ENCODE data around the gene VSX2. TPM values are rescaled to one million over a fixed set of nuclear protein-coding genes. Genes with fewer than 3 reads are reported as not detected.

VSX2 gene
- total and polyA plus RNA-seq, 2 donors (not counting 1 experiment from before 2014, with no cell fraction given) = not detected

DNA sequence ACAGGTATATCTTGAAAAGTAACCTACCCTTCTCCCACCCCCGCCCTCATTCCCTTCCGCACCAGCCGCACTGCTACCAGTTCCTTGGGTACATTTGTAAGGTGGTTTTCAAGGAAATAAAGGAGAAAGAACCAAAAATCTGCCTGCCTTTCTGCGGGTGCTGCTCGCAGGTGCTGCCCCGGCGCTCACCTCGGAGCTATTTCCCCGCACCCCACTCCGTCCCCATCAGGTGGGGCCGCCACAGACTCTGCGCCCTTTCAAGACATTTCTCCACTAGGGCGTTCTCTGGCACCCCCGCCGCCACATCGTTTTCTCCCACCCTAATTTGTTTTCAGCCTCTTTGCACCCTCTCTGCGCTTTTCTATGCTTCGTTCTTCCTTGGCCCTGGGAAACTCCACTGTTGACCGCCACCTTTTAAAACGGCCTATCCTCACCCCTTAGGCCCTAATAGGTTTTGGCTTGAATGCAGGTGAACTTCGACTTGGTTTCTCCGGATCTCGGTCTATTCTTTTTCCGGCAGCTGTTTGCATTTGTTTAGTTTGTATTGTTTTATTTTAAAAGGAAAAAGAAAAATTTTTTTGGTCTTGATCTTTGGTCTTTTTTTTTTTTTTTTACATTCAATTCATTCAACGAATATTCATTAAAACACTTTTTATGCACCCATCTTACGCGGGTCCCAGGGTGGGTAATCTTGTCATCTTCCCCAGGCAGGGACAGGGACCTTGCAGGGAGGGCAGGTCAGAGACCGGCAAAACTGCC lies 3.0 kb downstream of the VSX2 start:
- Histone ChIP-seq H3K4me2 (replicated peaks; ENCODE audit: low read depth, low read length, poor library complexity, severe bottlenecking) (peak overlapping the region; percentile 83), H3K36me3 (replicated peaks in 1 of 2; ENCODE audit: control extremely low read depth in 1 of 2, control insufficient read depth in 1 of 2, extremely low read depth in 1 of 2, insufficient read depth in 2 of 2, low read length in 1 of 2) (no peaks in the 10 kb centered on the region), H3K27ac (ENCODE audit: low read length in 2 of 2) (no peak overlapping the region), H3K79me2 (ENCODE audit: control insufficient read depth, insufficient read depth, low read length) (no peaks in the 10 kb centered on the region), H3K4me3 (ENCODE audit: control extremely low read depth in 1 of 5, extremely low read depth in 1 of 5, insufficient read depth in 1 of 5, low read depth in 2 of 5, low read length in 4 of 5) (peak overlapping the region in 1 of 5 experiments; percentile 60), H4K20me1 (ENCODE audit: control insufficient read depth, insufficient read depth, low read length, poor library complexity, severe bottlenecking) (no peaks in the 10 kb centered on the region), H3K27me3 (replicated peaks in 1 of 4; ENCODE audit: control extremely low read depth in 1 of 4, control insufficient read depth in 3 of 4, insufficient read depth in 4 of 4, low read length in 3 of 4) (peaks cover 2 to 97% (median 64%) of the 10 kb centered on the region in 4 experiments), H3K4me1 (ENCODE audit: control insufficient read depth in 2 of 2, insufficient read depth in 2 of 2, low read length in 2 of 2) (peaks cover 27 to 32% of the 10 kb centered on the region in 2 donors), H3K9ac (ENCODE audit: low read length) (no peak overlapping the region), H2AFZ (ENCODE audit: insufficient read depth, low read depth, low read length, poor library complexity, severe bottlenecking) (no peak overlapping the region), H3K9me3 (ENCODE audit: control extremely low read depth in 1 of 3, control insufficient read depth in 2 of 3, insufficient read depth in 1 of 3, low read length in 2 of 3) (peaks cover 0 to 21% (median 0%) of the 10 kb centered on the region in 3 donors)
- CTCF ChIA-PET = interaction anchor here (1.2 kb wide), 2 partner anchors 9 to 11 kb away, joined by 4 to 5 read pairs; no protein-coding TSS in a partner anchor
- H3K4me3 Mint-ChIP-seq = peak overlapping the region; percentile 73
- intact Hi-C loops (cut with micrococcal nuclease) = no loop called here
- H3K27me3 Mint-ChIP-seq = peaks cover 73% of the 10 kb centered on the region
- POLR2A ChIA-PET = no interaction called here
- H3K27ac Mint-ChIP-seq = no peak overlapping the region
- peaks cover 25% of the 10 kb centered on the region for H3K4me1 Mint-ChIP-seq
- H3K9me3 Mint-ChIP-seq (ENCODE audit: insufficient read depth) = no peaks in the 10 kb centered on the region
- TF ChIP-seq EZH2 (IDR thresholded peaks at IDR 0.05; ENCODE audit: borderline replicate concordance, insufficient read depth, low read depth, low read length, poor library complexity, severe bottlenecking) (peak; percentile 47), CTCF (IDR thresholded peaks at IDR 0.05) (no peak)
- ATAC-seq (ENCODE audit: low read depth) = no peak
- DNase-seq = peak; percentile 52
- WGBS (ENCODE audit: insufficient coverage) = 13% methylated on average over 14 of the region's 28 CpGs

DNA sequence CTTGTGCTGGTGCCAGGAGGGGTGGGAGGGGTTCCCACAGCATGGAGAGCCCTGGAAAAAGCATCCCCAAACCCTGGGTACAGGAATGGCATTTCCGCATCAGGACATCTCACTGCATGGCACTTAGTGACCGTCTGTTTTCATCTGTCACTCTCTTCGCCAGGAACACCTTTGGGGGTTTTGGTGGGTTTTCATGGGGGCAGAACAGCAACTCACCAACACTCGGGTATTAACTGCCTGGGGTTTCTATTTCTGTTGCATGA lies 3.5 kb downstream of the VSX2 start:
- no peak overlapping the region for H2AFZ ChIP-seq (ENCODE audit: insufficient read depth, low read depth, low read length, poor library complexity, severe bottlenecking)
- H3K4me1 ChIP-seq (ENCODE audit: control insufficient read depth in 2 of 2, insufficient read depth in 2 of 2, low read length in 2 of 2) = peaks cover 27 to 32% of the 10 kb centered on the region in 2 donors
- no peak for DNase-seq
- H3K9me3 ChIP-seq (ENCODE audit: control extremely low read depth in 1 of 3, control insufficient read depth in 2 of 3, insufficient read depth in 1 of 3, low read length in 2 of 3) = peaks cover 0 to 21% (median 0%) of the 10 kb centered on the region in 3 donors
- intact Hi-C loops (cut with micrococcal nuclease) = no loop called here
- no peak overlapping the region for H3K4me3 ChIP-seq (ENCODE audit: control extremely low read depth in 1 of 5, extremely low read depth in 1 of 5, insufficient read depth in 1 of 5, low read depth in 2 of 5, low read length in 4 of 5)
- H3K9ac ChIP-seq (ENCODE audit: low read length) = no peak overlapping the region
- Mint-ChIP-seq H3K27me3 (peaks cover 72% of the 10 kb centered on the region), H3K4me1 (peaks cover 25% of the 10 kb centered on the region), H3K27ac (no peak overlapping the region), H3K9me3 (ENCODE audit: insufficient read depth) (no peaks in the 10 kb centered on the region), H3K4me3 (no peak overlapping the region)
- POLR2A ChIA-PET = no interaction called here
- CTCF ChIA-PET = interaction anchor here (1.2 kb wide), 1 partner anchor 11 kb away, joined by 4 read pairs; no protein-coding TSS in a partner anchor
- WGBS (ENCODE audit: insufficient coverage) = 28% methylated on average over 4 of the region's 4 CpGs
- H3K27ac ChIP-seq (ENCODE audit: low read length in 2 of 2) = no peak overlapping the region
- TF ChIP-seq EZH2 (IDR thresholded peaks at IDR 0.05; ENCODE audit: borderline replicate concordance, insufficient read depth, low read depth, low read length, poor library complexity, severe bottlenecking) = no peak
- no peak for TF ChIP-seq CTCF (IDR thresholded peaks at IDR 0.05)
- no peaks in the 10 kb centered on the region for H4K20me1 ChIP-seq (ENCODE audit: control insufficient read depth, insufficient read depth, low read length, poor library complexity, severe bottlenecking)
- peaks cover 2 to 95% (median 62%) of the 10 kb centered on the region in 4 experiments for H3K27me3 ChIP-seq (replicated peaks in 1 of 4; ENCODE audit: control extremely low read depth in 1 of 4, control insufficient read depth in 3 of 4, insufficient read depth in 4 of 4, low read length in 3 of 4)
- ATAC-seq (ENCODE audit: low read depth) = no peak
- no peaks in the 10 kb centered on the region for H3K79me2 ChIP-seq (ENCODE audit: control insufficient read depth, insufficient read depth, low read length)
- H3K36me3 ChIP-seq (replicated peaks in 1 of 2; ENCODE audit: control extremely low read depth in 1 of 2, control insufficient read depth in 1 of 2, extremely low read depth in 1 of 2, insufficient read depth in 2 of 2, low read length in 1 of 2) = no peaks in the 10 kb centered on the region
- H3K4me2 ChIP-seq (replicated peaks; ENCODE audit: low read depth, low read length, poor library complexity, severe bottlenecking) = no peak overlapping the region
